Adipocyte (in vitro differentiated cells): ENCODE measurements around the gene GET4.
A peak's percentile ranks its signal among the peaks of the same experiment; 100 is the strongest.

Experiments used
- DNase-seq: peaks from one replicate; pipeline ENCODE4 v3.0.0-alpha.2; 2015; ENCODE audit warnings: low read depth
- H3K27me3 ChIP-seq: replicated peaks from 2 replicates; pipeline ENCODE4 v1.7.0; 2013; ENCODE audit warnings: mild to moderate bottlenecking, low read length, moderate library complexity; ENCODE audit not compliant: control insufficient read depth, insufficient read depth
- H3K36me3 ChIP-seq: 2 replicates; pipeline ENCODE4 v1.7.0; 2013; ENCODE audit warnings: low read length, mild to moderate bottlenecking, moderate library complexity; ENCODE audit not compliant: control insufficient read depth, insufficient read depth, severe bottlenecking
- H3K4me1 ChIP-seq: 2 replicates; pipeline ENCODE4 v1.7.0; 2013; ENCODE audit warnings: mild to moderate bottlenecking, low read length, moderate library complexity; ENCODE audit not compliant: control insufficient read depth, insufficient read depth
- H3K4me3 ChIP-seq: 2 replicates; pipeline ENCODE4 v1.7.0; 2013; ENCODE audit warnings: mild to moderate bottlenecking, low read length, moderate library complexity
- H3K9ac ChIP-seq: 2 replicates; pipeline ENCODE4 v1.7.0; 2013; ENCODE audit warnings: mild to moderate bottlenecking, low read length, moderate library complexity
- H3K9me3 ChIP-seq: 2 replicates; pipeline ENCODE4 v1.7.0; 2013; ENCODE audit warnings: mild to moderate bottlenecking, low read length, moderate library complexity; ENCODE audit not compliant: control insufficient read depth

Gene GET4

DNA sequence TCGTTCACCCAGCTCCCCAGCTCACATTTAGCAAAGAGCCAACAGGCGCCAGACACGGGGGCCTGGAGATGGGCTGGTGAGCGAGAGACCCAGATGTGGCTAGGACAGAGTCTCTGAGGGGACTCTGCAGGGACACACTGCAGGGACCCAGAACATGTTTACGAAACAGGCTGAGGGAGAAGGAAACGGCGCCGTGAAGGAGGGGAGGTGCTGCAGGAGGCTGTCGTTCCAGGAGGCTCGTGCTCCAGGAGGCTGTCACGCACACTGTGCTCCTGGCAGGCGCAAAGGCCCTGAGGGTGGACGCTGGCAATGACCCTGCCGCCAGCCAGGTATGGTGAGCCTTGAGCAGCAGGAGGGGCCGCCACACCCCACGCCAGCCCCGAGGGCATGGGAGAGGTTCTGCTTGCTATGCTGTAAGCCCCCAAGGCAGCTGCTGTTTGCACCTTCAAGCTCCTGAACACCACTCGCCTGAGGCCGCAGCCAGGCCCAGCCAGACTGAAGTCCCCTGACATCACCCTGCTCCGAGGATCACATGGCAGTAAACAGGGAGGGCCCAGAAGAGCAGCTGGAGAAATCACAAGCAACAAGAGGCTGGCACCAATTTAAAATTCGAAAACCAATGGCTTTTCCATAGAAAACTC lies 50.8 kb downstream of the GET4 start:
- no peaks in the 10 kb centered on the region for H3K27me3 ChIP-seq
- H3K4me3 ChIP-seq = no peak overlapping the region
- H3K9me3 ChIP-seq = no peaks in the 10 kb centered on the region
- no peak for DNase-seq
- H3K4me1 ChIP-seq = peaks cover 11% of the 10 kb centered on the region
- no peaks in the 10 kb centered on the region for H3K36me3 ChIP-seq
- no peak overlapping the region for H3K9ac ChIP-seq

DNA sequence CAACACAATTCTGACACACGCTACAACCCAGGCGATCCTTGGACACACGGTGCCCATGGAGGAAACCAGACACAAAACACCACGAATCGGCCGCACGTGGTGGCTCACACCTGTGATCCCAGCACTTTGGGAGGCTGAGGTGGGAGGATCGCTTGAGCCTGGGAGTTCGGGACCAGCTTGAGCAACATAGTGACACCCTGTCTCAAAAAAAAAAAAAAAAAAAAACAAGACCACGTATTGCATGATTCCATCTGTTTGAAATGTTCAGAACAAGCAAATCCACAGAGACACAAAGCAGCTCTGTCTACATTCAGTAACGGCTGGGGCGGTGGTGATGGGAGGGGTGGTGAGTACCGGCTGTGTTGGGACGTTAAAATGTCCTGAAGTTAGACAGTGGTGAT lies 53.0 kb downstream of the GET4 start:
- peaks cover 4% of the 10 kb centered on the region for H3K27me3 ChIP-seq
- H3K9me3 ChIP-seq = no peaks in the 10 kb centered on the region
- peaks cover 5% of the 10 kb centered on the region for H3K4me1 ChIP-seq
- no peak overlapping the region for H3K4me3 ChIP-seq
- H3K9ac ChIP-seq = no peak overlapping the region
- DNase-seq = no peak
- H3K36me3 ChIP-seq = no peaks in the 10 kb centered on the region

DNA sequence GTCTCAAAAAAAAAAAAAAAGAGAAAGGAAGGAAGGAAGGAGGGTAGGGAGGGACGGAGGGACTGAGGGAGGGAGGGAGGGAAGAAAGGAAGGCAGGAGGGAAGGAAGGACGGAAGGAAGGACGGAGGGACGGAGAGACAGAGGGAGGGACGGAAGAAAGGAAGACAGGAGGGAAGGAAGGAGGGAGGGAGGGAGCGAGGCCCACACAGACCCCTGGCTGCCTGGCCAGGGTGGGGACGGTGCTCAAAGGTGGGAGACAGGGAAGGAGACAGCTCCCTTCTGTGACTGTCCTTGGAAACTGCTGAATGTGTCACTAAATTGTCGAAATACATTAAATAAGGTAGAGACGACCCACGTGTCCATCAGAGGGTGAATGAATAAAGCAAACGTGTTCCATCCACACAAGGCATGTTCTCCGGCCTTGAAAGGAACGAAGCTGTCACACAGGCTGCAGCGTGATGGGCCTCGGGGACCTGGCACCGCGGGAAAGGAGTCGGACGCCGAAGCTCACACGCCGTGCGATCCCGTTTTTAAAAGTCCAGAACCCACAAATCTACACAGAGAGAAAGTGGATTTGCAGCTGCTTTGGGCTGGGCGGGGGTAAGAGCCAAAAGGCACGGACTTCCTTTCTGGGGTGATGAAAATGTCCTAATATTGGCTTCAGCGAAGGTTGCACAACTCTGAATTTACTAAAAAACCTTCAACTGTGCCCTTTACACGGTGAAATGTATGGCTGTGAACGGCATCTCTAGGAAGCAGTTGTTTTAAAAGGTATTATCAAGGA lies 54.8 kb downstream of the GET4 start:
- no peak for DNase-seq
- no peak overlapping the region for H3K9ac ChIP-seq
- peaks cover 5% of the 10 kb centered on the region for H3K4me1 ChIP-seq
- peaks cover 4% of the 10 kb centered on the region for H3K27me3 ChIP-seq
- no peaks in the 10 kb centered on the region for H3K9me3 ChIP-seq
- H3K36me3 ChIP-seq = no peaks in the 10 kb centered on the region
- no peak overlapping the region for H3K4me3 ChIP-seq

DNA sequence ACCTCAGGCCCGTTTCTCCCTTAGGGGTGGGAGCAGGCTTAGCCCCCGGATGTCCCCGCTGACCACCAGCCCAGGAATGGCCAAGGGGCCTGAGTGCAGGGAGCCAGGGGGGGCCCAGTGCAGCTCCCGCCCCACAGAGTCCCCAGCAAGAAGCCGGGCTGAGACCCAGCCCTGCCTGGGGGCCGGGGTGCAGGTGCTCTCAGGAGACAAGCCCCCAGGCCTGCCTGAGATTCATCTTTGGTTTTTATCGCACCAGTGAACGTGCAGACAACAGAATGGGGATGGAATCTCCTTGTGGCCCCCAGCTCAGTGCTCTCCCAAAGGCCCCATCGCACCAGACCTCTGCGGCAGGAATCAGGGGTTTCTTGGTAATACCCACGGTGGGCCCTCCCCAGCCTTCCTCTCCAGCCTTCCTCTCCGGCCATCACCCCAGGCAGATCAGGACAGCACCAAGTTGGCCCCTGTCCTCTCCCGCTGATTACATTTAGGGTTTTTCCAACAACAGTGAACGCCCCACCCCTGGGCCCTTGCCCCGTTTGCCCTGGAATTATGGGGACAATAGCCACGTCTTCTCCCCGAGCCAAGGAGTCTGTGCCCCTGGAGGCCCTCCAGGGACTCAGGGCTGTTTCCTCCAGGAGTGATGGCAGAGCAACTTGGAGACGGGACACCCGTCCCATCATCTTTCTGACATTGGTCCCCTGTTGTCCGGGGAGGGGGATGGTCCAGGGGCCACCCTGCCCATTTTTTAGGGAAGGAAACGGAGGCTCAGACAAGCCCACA lies 55.7 kb downstream of the GET4 start:
- H3K4me3 ChIP-seq = no peak overlapping the region
- no peak for DNase-seq
- no peaks in the 10 kb centered on the region for H3K9me3 ChIP-seq
- H3K36me3 ChIP-seq = no peaks in the 10 kb centered on the region
- H3K27me3 ChIP-seq = peaks cover 4% of the 10 kb centered on the region
- peaks cover 7% of the 10 kb centered on the region for H3K4me1 ChIP-seq
- H3K9ac ChIP-seq = no peak overlapping the region

DNA sequence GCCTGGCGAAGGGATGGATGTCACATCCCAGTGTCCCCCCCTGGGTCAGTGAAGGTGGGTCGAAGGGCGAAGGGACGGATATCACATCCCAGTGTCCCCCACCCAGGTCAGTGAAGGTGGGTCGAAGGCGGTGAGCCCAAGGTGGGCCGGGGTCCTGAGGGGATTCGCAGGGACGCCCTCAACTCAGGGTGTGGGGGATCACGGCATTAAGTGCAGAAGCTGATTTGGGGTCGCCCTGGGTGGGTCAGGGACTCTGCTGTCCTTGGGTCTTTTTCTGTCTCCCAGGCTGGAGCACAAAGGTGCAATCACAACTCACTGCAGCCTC lies 56.3 kb downstream of the GET4 start:
- no peaks in the 10 kb centered on the region for H3K9me3 ChIP-seq
- DNase-seq = no peak
- peaks cover 7% of the 10 kb centered on the region for H3K4me1 ChIP-seq
- H3K36me3 ChIP-seq = no peaks in the 10 kb centered on the region
- H3K4me3 ChIP-seq = no peak overlapping the region
- peaks cover 4% of the 10 kb centered on the region for H3K27me3 ChIP-seq
- H3K9ac ChIP-seq = no peak overlapping the region

DNA sequence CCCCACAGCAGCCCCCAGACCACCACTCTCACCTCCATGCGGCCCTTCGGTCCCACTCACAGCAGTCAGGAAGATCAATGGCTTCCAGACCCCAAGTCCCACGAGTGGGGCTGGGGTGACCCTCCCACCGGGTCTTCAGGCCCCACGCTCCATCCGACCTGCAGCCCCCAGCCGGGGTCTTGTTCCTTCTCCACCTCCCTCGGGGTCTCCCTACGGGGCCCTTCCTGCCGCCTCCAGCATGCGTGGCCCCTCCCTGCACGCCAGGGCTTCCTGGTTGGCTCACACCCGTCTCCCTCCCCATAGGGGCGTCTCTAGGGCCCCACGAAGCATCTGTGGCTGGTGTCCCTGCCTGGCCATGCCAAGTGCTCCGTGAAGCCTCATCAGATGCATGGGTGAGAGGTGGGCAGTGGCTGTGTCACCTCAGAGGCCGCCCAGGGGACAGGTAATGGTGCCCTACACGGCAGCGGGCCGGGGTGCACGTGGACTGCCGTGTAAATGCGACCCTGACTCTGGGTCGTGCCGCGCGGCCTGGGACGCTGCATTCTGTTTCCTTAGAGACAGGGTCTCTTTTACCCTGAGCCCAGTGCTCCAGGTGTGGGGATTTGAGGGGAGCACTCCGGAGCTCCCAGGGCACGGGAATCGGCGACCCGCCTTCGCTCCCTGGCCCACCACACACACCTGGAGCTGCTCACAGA lies 58.3 kb downstream of the GET4 start:
- H3K9ac ChIP-seq = no peak overlapping the region
- H3K27me3 ChIP-seq = peaks cover 4% of the 10 kb centered on the region
- no peak for DNase-seq
- H3K4me3 ChIP-seq = no peak overlapping the region
- no peaks in the 10 kb centered on the region for H3K9me3 ChIP-seq
- H3K4me1 ChIP-seq = peaks cover 2% of the 10 kb centered on the region
- no peaks in the 10 kb centered on the region for H3K36me3 ChIP-seq

DNA sequence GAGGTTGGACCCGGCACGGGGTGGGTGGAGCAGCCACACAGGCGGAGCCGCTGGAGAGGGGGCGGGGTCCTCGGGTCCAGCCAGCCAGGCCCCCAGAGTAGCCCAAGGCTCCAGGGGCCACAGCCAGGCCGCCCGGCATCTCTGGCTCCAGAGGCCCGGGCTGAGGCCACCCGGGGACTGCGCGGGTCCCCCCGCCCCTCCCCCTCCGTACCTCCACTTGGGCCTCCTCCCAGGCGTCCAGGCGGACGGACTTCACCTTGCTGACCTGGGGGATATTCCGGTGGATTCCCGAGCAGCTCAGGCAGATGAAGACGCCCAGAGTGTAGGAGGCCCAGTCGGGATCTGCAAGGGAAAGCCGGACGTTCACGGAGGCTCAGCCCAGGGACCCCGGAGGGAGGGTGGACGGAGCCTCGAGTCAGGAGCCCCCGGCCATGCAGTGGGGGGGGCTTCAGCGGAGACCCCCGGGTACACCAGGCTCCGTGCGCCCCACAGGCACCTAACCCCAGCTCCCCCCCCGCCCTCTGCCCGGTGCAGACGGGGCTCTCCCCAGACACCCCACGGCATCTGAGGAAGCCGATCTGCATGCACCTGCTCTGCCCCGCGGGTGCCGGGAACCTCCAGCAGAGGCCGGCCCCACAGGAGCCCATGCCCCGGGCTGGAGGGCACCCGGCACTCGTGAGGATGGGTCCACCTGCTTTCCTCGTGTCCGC lies 59.0 kb downstream of the GET4 start:
- H3K36me3 ChIP-seq = no peaks in the 10 kb centered on the region
- H3K27me3 ChIP-seq = peaks cover 4% of the 10 kb centered on the region
- DNase-seq = no peak
- no peak overlapping the region for H3K9ac ChIP-seq
- peaks cover 1% of the 10 kb centered on the region for H3K9me3 ChIP-seq
- no peak overlapping the region for H3K4me3 ChIP-seq
- peaks cover 3% of the 10 kb centered on the region for H3K4me1 ChIP-seq

DNA sequence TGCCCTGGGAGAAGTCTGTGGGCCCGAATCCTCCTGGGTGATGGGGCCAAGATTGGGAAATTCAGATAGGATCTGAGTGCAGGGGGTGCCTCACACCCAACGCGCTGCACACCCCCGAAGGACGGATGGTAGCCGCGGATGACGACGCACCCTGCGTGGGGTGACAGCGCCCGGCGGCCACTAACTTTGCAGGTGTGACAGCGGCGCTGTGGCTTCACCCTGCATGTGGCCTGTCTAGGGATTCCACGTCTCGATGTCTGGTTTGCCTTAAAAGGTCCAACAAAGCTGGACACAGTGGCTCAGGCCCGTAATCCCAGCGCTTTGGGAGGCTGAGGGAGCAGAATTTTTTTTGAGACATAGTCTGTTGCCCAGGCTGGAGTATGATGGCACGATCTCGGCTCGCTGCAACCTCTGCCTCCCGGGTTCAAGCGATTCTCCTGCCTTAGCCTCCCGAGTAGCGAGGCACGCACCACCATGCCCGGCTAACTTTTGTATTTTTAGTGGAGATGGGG lies 59.6 kb downstream of the GET4 start:
- no peaks in the 10 kb centered on the region for H3K36me3 ChIP-seq
- no peak overlapping the region for H3K9ac ChIP-seq
- no peak for DNase-seq
- H3K4me3 ChIP-seq = no peak overlapping the region
- H3K9me3 ChIP-seq = peaks cover 8% of the 10 kb centered on the region
- peaks cover 4% of the 10 kb centered on the region for H3K27me3 ChIP-seq
- peaks cover 7% of the 10 kb centered on the region for H3K4me1 ChIP-seq

DNA sequence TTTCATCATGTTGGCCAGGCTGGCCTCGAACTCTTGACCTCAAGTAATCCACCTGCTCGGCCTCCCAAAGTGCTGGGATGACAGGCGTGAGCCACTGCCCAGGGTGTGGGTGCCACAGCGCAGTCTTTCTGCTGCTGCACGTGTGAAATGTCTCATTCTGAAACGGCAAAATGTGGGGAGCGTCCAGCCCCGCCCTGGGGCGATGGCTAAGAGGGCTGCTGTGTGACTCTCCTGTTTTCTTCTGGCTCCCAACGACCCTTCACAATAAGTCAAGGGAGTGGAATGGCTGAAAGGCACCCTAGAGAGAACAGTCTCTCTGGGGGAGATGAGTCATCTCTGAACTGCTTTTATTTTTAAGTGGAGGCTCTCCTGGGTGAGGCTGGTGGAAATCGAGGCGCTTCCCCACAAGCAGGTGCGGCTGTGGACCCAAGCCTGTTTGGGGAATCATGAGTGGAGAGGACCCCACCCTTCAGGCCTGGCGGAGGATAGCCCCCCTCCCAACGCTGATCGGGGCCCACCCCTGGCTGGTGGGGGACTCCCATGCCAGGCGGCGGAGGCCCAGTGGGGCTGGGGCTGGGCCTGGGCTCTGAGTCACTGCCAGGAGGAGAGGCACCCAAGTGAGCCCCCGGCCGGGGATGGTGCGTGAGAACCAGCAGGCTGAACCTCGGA lies 60.2 kb downstream of the GET4 start:
- peaks cover 10% of the 10 kb centered on the region for H3K4me1 ChIP-seq
- no peaks in the 10 kb centered on the region for H3K36me3 ChIP-seq
- peaks cover 8% of the 10 kb centered on the region for H3K9me3 ChIP-seq
- H3K4me3 ChIP-seq = no peak overlapping the region
- no peak overlapping the region for H3K9ac ChIP-seq
- H3K27me3 ChIP-seq = peaks cover 4% of the 10 kb centered on the region
- peak; percentile 27 for DNase-seq

DNA sequence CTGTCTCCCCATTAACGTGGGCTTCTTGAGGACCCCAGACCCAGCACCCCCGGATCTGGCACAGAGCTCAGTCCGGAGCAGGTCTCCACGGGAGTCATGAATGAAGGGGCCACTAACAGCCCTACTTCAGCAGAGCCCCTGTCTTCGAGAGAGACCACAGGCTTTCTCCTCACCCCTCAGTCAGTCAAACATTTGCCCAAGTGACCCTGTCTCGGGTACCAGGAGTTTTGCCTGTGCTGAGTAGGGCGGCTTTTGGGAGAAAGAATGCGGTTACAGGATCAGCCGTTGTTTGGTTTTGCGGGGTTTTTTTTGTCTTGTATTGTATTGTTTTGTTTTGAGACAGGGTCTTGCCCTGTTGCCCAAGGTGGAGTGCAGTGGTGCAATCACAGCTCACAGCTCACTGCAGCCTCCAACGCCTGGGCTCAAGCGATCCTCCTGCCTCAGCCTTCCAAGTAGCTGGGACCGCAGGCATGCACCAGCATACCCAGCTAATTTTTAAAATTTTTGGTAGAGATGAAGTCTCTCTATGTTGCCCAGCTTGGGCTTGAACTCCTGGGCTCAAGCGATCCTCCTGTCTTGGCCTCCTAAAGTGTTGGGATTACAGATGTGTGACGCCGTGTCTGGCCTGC lies 61.6 kb downstream of the GET4 start:
- H3K9me3 ChIP-seq = peaks cover 8% of the 10 kb centered on the region
- H3K4me1 ChIP-seq = peaks cover 10% of the 10 kb centered on the region
- no peak overlapping the region for H3K9ac ChIP-seq
- H3K36me3 ChIP-seq = no peaks in the 10 kb centered on the region
- no peaks in the 10 kb centered on the region for H3K27me3 ChIP-seq
- DNase-seq = no peak
- no peak overlapping the region for H3K4me3 ChIP-seq
